Loucy (cell line): ENCODE measurements around the gene SMDT1.
"Not testable (repeated sequence)": the region's sequence is repeated elsewhere in the genome, so short reads cannot be mapped to it uniquely, and the experiment has no call there.

ENCODE experiments used
- CTCF ChIP-seq: fragments of 200-600 bp; sonication (generic); conservative IDR thresholded peaks from 2 replicates; pipeline ENCODE4 v1.5.1; 2014; ENCODE audit warnings: mild to moderate bottlenecking, antibody characterized with exemption, low read length
- EZH2phosphoT487 ChIP-seq: fragments of 200-600 bp; IDR thresholded peaks from 2 replicates; pipeline ENCODE4 v1.6.1; 2018; ENCODE audit warnings: antibody characterized with exemption, mild to moderate bottlenecking, moderate library complexity, borderline replicate concordance

DNA sequence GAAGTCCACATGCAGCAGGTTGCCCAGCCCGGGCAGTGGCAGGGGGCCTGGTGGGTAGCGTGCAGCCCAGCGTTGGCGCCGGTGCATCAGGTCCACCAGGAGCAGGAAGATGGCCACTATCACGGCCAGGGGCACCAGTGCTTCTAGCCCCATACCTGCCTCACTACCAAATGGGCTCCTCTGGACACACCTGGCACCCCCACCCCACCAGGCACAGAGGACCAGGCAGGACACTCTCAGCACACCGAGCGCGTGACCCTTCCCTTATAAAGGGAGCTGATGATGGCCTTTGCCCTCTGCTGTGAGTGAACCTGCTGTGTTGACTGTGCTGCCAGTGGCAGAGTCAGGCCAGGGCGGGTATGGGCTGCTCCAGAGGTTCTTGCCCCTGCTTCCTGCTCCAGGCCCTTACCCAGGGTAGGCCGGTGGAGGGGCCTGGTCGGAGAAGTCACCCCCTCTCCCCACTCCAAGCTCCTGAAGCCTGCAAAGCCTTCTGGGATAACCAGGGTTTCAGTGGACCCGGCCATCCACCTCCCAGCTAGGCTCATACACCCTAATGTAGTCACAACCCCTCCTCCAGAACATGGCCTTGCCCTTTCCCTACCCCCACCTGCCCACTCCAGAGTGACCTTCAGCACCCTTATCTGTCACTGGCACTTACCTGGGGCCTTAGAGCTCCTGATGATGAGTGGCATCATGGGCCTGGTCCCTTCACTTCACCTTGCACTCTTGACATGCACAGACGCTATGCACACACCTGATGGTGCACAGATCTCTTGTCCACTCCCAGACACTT is 51.3 kb downstream of the SMDT1 start, which contains the start of gene CYP2D6:
- TF ChIP-seq CTCF, EZH2phosphoT487: not testable (repeated sequence)
